Adrenal gland (tissue), 12 donors: ENCODE results near the gene GBA2. TPM values are rescaled to one million over a fixed set of nuclear protein-coding genes. Genes with fewer than 3 reads are reported as not detected.

ENCODE experiments used
- DNase-seq, 7 donors: peaks; one replicate each; pipeline ENCODE4 v3.0.0-alpha.2; 2019 to 2020
- H3K27ac ChIP-seq, 5 donors: fragments of 200-600 bp; sonication (generic) in 4 of 5; 1 replicate in 3 of 5; 2 replicates in 2 of 5; pipeline versions ENCODE4 v1.5.1 to v1.8.0; 2016 to 2020; ENCODE audit warnings: mild to moderate bottlenecking in 1 of 5
- H3K27me3 ChIP-seq: fragments of 200-600 bp; 2 replicates; pipeline ENCODE4 v1.8.0; 2021
- H3K36me3 ChIP-seq, 2 donors: fragments of 200-600 bp; replicated peaks in 1 of 2; 1 replicate in 1 of 2; 2 replicates in 1 of 2; pipeline versions ENCODE4 v1.5.1 to v1.8.0; 2018 to 2022
- H3K4me1 ChIP-seq, 2 donors: fragments of 200-600 bp; replicated peaks in 1 of 2; 1 replicate in 1 of 2; 2 replicates in 1 of 2; pipeline versions ENCODE4 v1.5.1 to v1.8.0; 2018 to 2021
- H3K4me3 ChIP-seq, 4 donors: fragments of 200-600 bp; sonication (generic) in 3 of 4; one replicate each; pipeline ENCODE4 v1.5.1; 2016 to 2018
- H3K9me3 ChIP-seq, 3 donors: fragments of 200-600 bp; sonication (generic) in 1 of 3; replicated peaks in 1 of 3; 1 replicate in 2 of 3; 2 replicates in 1 of 3; pipeline versions ENCODE4 v1.5.1 to v1.8.0; 2016 to 2021
- CTCF ChIP-seq, 6 experiments: fragments of 450-650 bp in 4 of 6; fragments of 200-600 bp in 2 of 6; sonication (generic) in 1 of 6; IDR thresholded peaks; 1 replicate in 5 of 6; 2 replicates in 1 of 6; pipeline versions ENCODE4 v1.5.1 to v1.8.0; 2016 to 2021; ENCODE audit warnings: antibody characterized with exemption in 6 of 6, mild to moderate bottlenecking in 2 of 6, moderate library complexity in 1 of 6
- POLR2A ChIP-seq, 2 donors: fragments of 450-650 bp; IDR thresholded peaks; one replicate each; pipeline ENCODE4 v1.6.1; 2017; ENCODE audit warnings: antibody characterized with exemption in 2 of 2, mild to moderate bottlenecking in 2 of 2, moderate library complexity in 1 of 2
- WGBS, 4 donors: extraction: QIAGEN DNeasy Blood & Tissue Kit in 2 of 4; methylation state at CpG; one replicate each; pipeline versions ENCODE4 v1.1.5 to v1.1.7; 2013 to 2017; 5-methylcytosine and 5-hydroxymethylcytosine counted together
- intact Hi-C, 2 donors: fragments of 100-400 bp; cut with DNase I; formaldehyde crosslinking; loops; one replicate each; pipeline versions ENCODE4 v1.14.1 to v1.15.0; 2022 to 2023
- polyA plus RNA-seq, 3 donors: library from polyadenylated mRNA; stranded (reverse); fragments of 200-250 nt in 2 of 3; fragments of 350-450 nt in 1 of 3; fragmentation: Illumina TruSeq in 1 of 3; extraction: RNeasy Lipid Tissue Mini Kit (QIAGEN cat#74804) in 1 of 3; gene quantifications; one replicate each; pipeline ENCODE4 v1.2.3, GENCODE V29; 2013 to 2014
- total RNA-seq, 9 donors: library from RNA; depleted of rRNA in 4 of 9; stranded (reverse); fragments of >200 nt in 4 of 9; fragments of 120-200 nt in 1 of 9; fragmentation: NEBNext Ultra II Directional in 1 of 9; extraction: Animal tissue kit (Norgen Biotek cat#: 25700) in 1 of 9; gene quantifications; one replicate each; pipeline versions ENCODE4 v1.1.0 to v1.2.4, GENCODE V29; 2013 to 2023
- donor health status: healthy with polysubstance abuse.
- donor health status: Bipolar disorder and iron deficiency.
- donor health status: DM: yes; HTN: yes; CAD: no.
- donor health status: DM: no; HTN: no; CAD: no.
- donor health status: DM: no; HTN: no; CAD: no.
- donor health status: DM: yes; HTN: yes; CAD: no.

GBA2 gene
- total and polyA plus RNA-seq, 12 donors, result 28.5 to 84.8 (median 52.7) TPM

- DNase-seq, result no peak
- intact Hi-C loops, result no loop called here
- 92 to 98% (median 95%) methylated on average over 4 of the region's 4 CpGs for WGBS, 4 donors
- no peak overlapping the region for H3K4me3 ChIP-seq
- H3K27ac ChIP-seq, result no peak overlapping the region
- peaks cover 0 to 95% of the 10 kb centered on the region in 2 donors for H3K36me3 ChIP-seq
- H3K4me1 ChIP-seq, result no peaks in the 10 kb centered on the region
- H3K27me3 ChIP-seq, result no peaks in the 10 kb centered on the region
- TF ChIP-seq POLR2A (IDR thresholded peaks at IDR 0.05) (no peak), CTCF (IDR thresholded peaks at IDR 0.05) (no peak)
- H3K9me3 ChIP-seq, result no peaks in the 10 kb centered on the region
Observed at GRCh38 chr9:35708146-35708545, 40.9 kb downstream of the GBA2 start.

GRCh38 chr9:35706951-35707350, 42.1 kb downstream of the GBA2 start:
- H3K9me3 ChIP-seq, result no peaks in the 10 kb centered on the region
- no peaks in the 10 kb centered on the region for H3K27me3 ChIP-seq
- no peak for DNase-seq
- H3K27ac ChIP-seq, result no peak overlapping the region
- peaks cover 0 to 95% of the 10 kb centered on the region in 2 donors for H3K36me3 ChIP-seq
- no peaks in the 10 kb centered on the region for H3K4me1 ChIP-seq
- WGBS, 4 donors, result 86 to 98% (median 88%) methylated on average over 10 of the region's 10 CpGs
- no peak overlapping the region for H3K4me3 ChIP-seq
- no peak for TF ChIP-seq CTCF (IDR thresholded peaks at IDR 0.05)
- TF ChIP-seq POLR2A (IDR thresholded peaks at IDR 0.05), result no peak
- intact Hi-C loops, result no loop called here

- no peak for DNase-seq
- Histone ChIP-seq H3K4me1 (peaks cover 0 to 4% of the 10 kb centered on the region in 2 donors), H3K9me3 (no peaks in the 10 kb centered on the region), H3K27me3 (no peaks in the 10 kb centered on the region), H3K36me3 (peaks cover 0 to 95% of the 10 kb centered on the region in 2 donors), H3K27ac (peak overlapping the region in 1 of 5 donors; percentile 42), H3K4me3 (no peak overlapping the region)
- 94 to 98% (median 96%) methylated on average over 3 to 7 of the region's 7 CpGs for WGBS, 4 donors
- TF ChIP-seq CTCF (IDR thresholded peaks at IDR 0.05) (no peak), POLR2A (IDR thresholded peaks at IDR 0.05) (no peak)
- intact Hi-C loops, result no loop called here
Observed at GRCh38 chr9:35705836-35706430, 43.1 kb downstream of the GBA2 start.

GRCh38 chr9:35705372-35705771, 43.7 kb downstream of the GBA2 start:
- peaks cover 0 to 95% of the 10 kb centered on the region in 2 donors for H3K36me3 ChIP-seq
- TF ChIP-seq POLR2A (IDR thresholded peaks at IDR 0.05), result no peak
- no peak for TF ChIP-seq CTCF (IDR thresholded peaks at IDR 0.05)
- no peak for DNase-seq
- WGBS, 4 donors, result 50 to 74% (median 62%) methylated on average over 7 to 8 of the region's 8 CpGs
- peak overlapping the region in 2 of 5 donors; percentile 13 to 42 for H3K27ac ChIP-seq
- no peaks in the 10 kb centered on the region for H3K27me3 ChIP-seq
- peaks cover 0 to 9% of the 10 kb centered on the region in 2 donors for H3K4me1 ChIP-seq
- H3K9me3 ChIP-seq, result no peaks in the 10 kb centered on the region
- intact Hi-C loops, result no loop called here
- no peak overlapping the region for H3K4me3 ChIP-seq
